Measurements from ENCODE around the gene SLIT3. TPM values are rescaled to one million over a fixed set of nuclear protein-coding genes. Genes with fewer than 3 reads are reported as not detected.

The SLIT3 gene
- total RNA-seq, 2 experiments from 2014 or later: not detected

GRCh38 chr5:168858994-168859393 is 441.9 kb downstream of the SLIT3 start:
- no peak for DNase-seq
- CTCF ChIA-PET: no interaction called here
- peaks cover 7% of the 10 kb centered on the region for H3K27me3 Mint-ChIP-seq
- POLR2A ChIA-PET: no interaction called here
- H3K9me3 Mint-ChIP-seq: no peaks in the 10 kb centered on the region
- no peak overlapping the region for H3K27ac Mint-ChIP-seq
- no peaks in the 10 kb centered on the region for H3K4me1 Mint-ChIP-seq
- H3K36me3 Mint-ChIP-seq (ENCODE audit: low read depth): no peaks in the 10 kb centered on the region
- no peak overlapping the region for H3K4me3 Mint-ChIP-seq

GRCh38 chr5:168858371-168858770 is 442.6 kb downstream of the SLIT3 start:
- H3K9me3 Mint-ChIP-seq: no peaks in the 10 kb centered on the region
- H3K4me1 Mint-ChIP-seq: peaks cover 2% of the 10 kb centered on the region
- H3K27ac Mint-ChIP-seq: no peak overlapping the region
- no peak for DNase-seq
- POLR2A ChIA-PET: no interaction called here
- CTCF ChIA-PET: no interaction called here
- no peaks in the 10 kb centered on the region for H3K36me3 Mint-ChIP-seq (ENCODE audit: low read depth)
- H3K4me3 Mint-ChIP-seq: no peak overlapping the region
- peaks cover 9% of the 10 kb centered on the region for H3K27me3 Mint-ChIP-seq

GRCh38 chr5:168853972-168854371 is 447.0 kb downstream of the SLIT3 start:
- Mint-ChIP-seq H3K36me3 (ENCODE audit: low read depth) (no peaks in the 10 kb centered on the region), H3K4me1 (peaks cover 16% of the 10 kb centered on the region), H3K9me3 (no peaks in the 10 kb centered on the region), H3K4me3 (no peak overlapping the region), H3K27me3 (peaks cover 9% of the 10 kb centered on the region), H3K27ac (no peak overlapping the region)
- no peak for DNase-seq
- POLR2A ChIA-PET: interaction anchor here (0.6 kb wide), 1 partner anchor 67 kb away, joined by 3 read pairs; no protein-coding TSS in a partner anchor
- CTCF ChIA-PET: no interaction called here

- Mint-ChIP-seq H3K36me3 (ENCODE audit: low read depth) (no peaks in the 10 kb centered on the region), H3K27ac (no peak overlapping the region), H3K4me3 (peak overlapping the region; percentile 32), H3K27me3 (peaks cover 10% of the 10 kb centered on the region), H3K9me3 (no peaks in the 10 kb centered on the region), H3K4me1 (peaks cover 16% of the 10 kb centered on the region)
- ChIA-PET CTCF (no interaction called here), POLR2A (no interaction called here)
- no peak for DNase-seq
These were observed 448.6 kb downstream of the SLIT3 start for GRCh38 chr5:168852329-168852728.

- DNase-seq: peak; percentile 47
- peaks cover 16% of the 10 kb centered on the region for H3K4me1 Mint-ChIP-seq
- ChIA-PET POLR2A (no interaction called here), CTCF (no interaction called here)
- H3K36me3 Mint-ChIP-seq (ENCODE audit: low read depth): no peaks in the 10 kb centered on the region
- no peak overlapping the region for H3K27ac Mint-ChIP-seq
- peaks cover 10% of the 10 kb centered on the region for H3K27me3 Mint-ChIP-seq
- peak overlapping the region; percentile 32 for H3K4me3 Mint-ChIP-seq
- no peaks in the 10 kb centered on the region for H3K9me3 Mint-ChIP-seq
These were observed 449.0 kb downstream of the SLIT3 start for GRCh38 chr5:168851902-168852321.

GRCh38 chr5:168850683-168851082 is 450.3 kb downstream of the SLIT3 start:
- POLR2A ChIA-PET: no interaction called here
- H3K27ac Mint-ChIP-seq: no peak overlapping the region
- CTCF ChIA-PET: no interaction called here

GRCh38 chr5:168848569-168848968 is 452.4 kb downstream of the SLIT3 start:
- ChIA-PET POLR2A (no interaction called here), CTCF (no interaction called here)
- DNase-seq: no peak
- Mint-ChIP-seq H3K4me3 (no peak overlapping the region), H3K27ac (no peak overlapping the region), H3K36me3 (ENCODE audit: low read depth) (no peaks in the 10 kb centered on the region), H3K27me3 (peaks cover 7% of the 10 kb centered on the region), H3K4me1 (peaks cover 14% of the 10 kb centered on the region), H3K9me3 (no peaks in the 10 kb centered on the region)

More at GRCh38 chr5:168850683-168851082, 450.3 kb downstream of the SLIT3 start:
- peaks cover 16% of the 10 kb centered on the region for H3K4me1 Mint-ChIP-seq
- no peak for DNase-seq
- H3K27me3 Mint-ChIP-seq: peaks cover 10% of the 10 kb centered on the region
- H3K4me3 Mint-ChIP-seq: no peak overlapping the region
- H3K9me3 Mint-ChIP-seq: no peaks in the 10 kb centered on the region
- no peaks in the 10 kb centered on the region for H3K36me3 Mint-ChIP-seq (ENCODE audit: low read depth)

GRCh38 chr5:168847511-168848073 is 453.3 kb downstream of the SLIT3 start:
- Mint-ChIP-seq H3K4me1 (peaks cover 14% of the 10 kb centered on the region), H3K27me3 (peaks cover 11% of the 10 kb centered on the region), H3K9me3 (no peaks in the 10 kb centered on the region), H3K4me3 (no peak overlapping the region), H3K27ac (no peak overlapping the region), H3K36me3 (ENCODE audit: low read depth) (no peaks in the 10 kb centered on the region)
- no peak for DNase-seq
- ChIA-PET POLR2A (no interaction called here), CTCF (no interaction called here)

GRCh38 chr5:168844922-168845296 is 456.0 kb downstream of the SLIT3 start:
- H3K27me3 Mint-ChIP-seq: peaks cover 20% of the 10 kb centered on the region
- H3K9me3 Mint-ChIP-seq: no peaks in the 10 kb centered on the region
- no peak overlapping the region for H3K4me3 Mint-ChIP-seq
- no peak overlapping the region for H3K27ac Mint-ChIP-seq
- no peaks in the 10 kb centered on the region for H3K4me1 Mint-ChIP-seq
- ChIA-PET POLR2A (no interaction called here), CTCF (no interaction called here)
- H3K36me3 Mint-ChIP-seq (ENCODE audit: low read depth): no peaks in the 10 kb centered on the region
- no peak for DNase-seq

- ChIA-PET POLR2A (no interaction called here), CTCF (no interaction called here)
- Mint-ChIP-seq H3K27me3 (peaks cover 18% of the 10 kb centered on the region), H3K9me3 (no peaks in the 10 kb centered on the region), H3K27ac (no peak overlapping the region), H3K4me1 (no peaks in the 10 kb centered on the region), H3K36me3 (ENCODE audit: low read depth) (no peaks in the 10 kb centered on the region), H3K4me3 (no peak overlapping the region)
- DNase-seq: no peak
These were observed 456.7 kb downstream of the SLIT3 start for GRCh38 chr5:168844016-168844921.

GRCh38 chr5:168843277-168844015 is 457.5 kb downstream of the SLIT3 start:
- ChIA-PET CTCF (no interaction called here), POLR2A (no interaction called here)
- Mint-ChIP-seq H3K4me3 (no peak overlapping the region), H3K36me3 (ENCODE audit: low read depth) (peaks cover 3% of the 10 kb centered on the region), H3K4me1 (no peaks in the 10 kb centered on the region), H3K9me3 (peaks cover 3% of the 10 kb centered on the region), H3K27me3 (peaks cover 22% of the 10 kb centered on the region), H3K27ac (no peak overlapping the region)
- no peak for DNase-seq

GRCh38 chr5:168842571-168843205 is 458.3 kb downstream of the SLIT3 start:
- H3K27me3 Mint-ChIP-seq: peaks cover 22% of the 10 kb centered on the region
- H3K9me3 Mint-ChIP-seq: peaks cover 3% of the 10 kb centered on the region
- no peaks in the 10 kb centered on the region for H3K4me1 Mint-ChIP-seq
- CTCF ChIA-PET: no interaction called here
- POLR2A ChIA-PET: no interaction called here
- no peak overlapping the region for H3K4me3 Mint-ChIP-seq
- H3K27ac Mint-ChIP-seq: no peak overlapping the region
- no peak for DNase-seq
- H3K36me3 Mint-ChIP-seq (ENCODE audit: low read depth): peaks cover 3% of the 10 kb centered on the region

- no peak overlapping the region for H3K4me3 Mint-ChIP-seq
- peaks cover 19% of the 10 kb centered on the region for H3K27me3 Mint-ChIP-seq
- peaks cover 8% of the 10 kb centered on the region for H3K4me1 Mint-ChIP-seq
- ChIA-PET CTCF (no interaction called here), POLR2A (no interaction called here)
- no peak for DNase-seq
- H3K27ac Mint-ChIP-seq: no peak overlapping the region
- peaks cover 3% of the 10 kb centered on the region for H3K36me3 Mint-ChIP-seq (ENCODE audit: low read depth)
- peaks cover 3% of the 10 kb centered on the region for H3K9me3 Mint-ChIP-seq
These were observed 463.1 kb downstream of the SLIT3 start for GRCh38 chr5:168837852-168838251.
